Keratinocyte (primary cell): ENCODE results near the gene SCT.

ENCODE experiments used
- CTCF ChIP-seq, 3 experiments: IDR thresholded peaks in 1 of 3; conservative IDR thresholded peaks in 1 of 3; optimal IDR thresholded peaks in 1 of 3; 2 replicates in 2 of 3; 3 replicates in 1 of 3; pipeline versions ENCODE3 to v1.5.1; 2011; ENCODE audit warnings: low read length in 3 of 3, mild to moderate bottlenecking in 3 of 3, moderate library complexity in 2 of 3, control low read depth in 1 of 3, inconsistent platforms in 1 of 3; ENCODE audit not compliant: insufficient read depth in 2 of 3; ENCODE audit errors: extremely low read depth in 1 of 3
- EZH2 ChIP-seq: IDR thresholded peaks from one replicate; pipeline ENCODE4 v1.6.1; 2012; ENCODE audit warnings: inconsistent platforms, mild to moderate bottlenecking, low read length, moderate library complexity

GRCh38 chr11:614021-614622, 12.9 kb downstream of the SCT start:
- TF ChIP-seq CTCF (optimal IDR thresholded peaks at IDR 0.05 in 1 of 3, IDR thresholded peaks at IDR 0.05 in 1 of 3, conservative IDR thresholded peaks at IDR 0.05 in 1 of 3; ENCODE audit: extremely low read depth in 1 of 3, insufficient read depth in 2 of 3, low read length in 3 of 3) (no peak), EZH2 (no peak)
